Thyroid gland (tissue), 4 donors: ENCODE data around the gene NAV2. TPM values are rescaled to one million over a fixed set of nuclear protein-coding genes. Genes with fewer than 3 reads are reported as not detected.

Source experiments
- DNase-seq, 2 donors: peaks; one replicate each; pipeline ENCODE4 v3.0.0-alpha.2; 2019
- H3K27ac ChIP-seq, 3 donors: fragments of 200-600 bp; sonication (generic); 1 replicate in 2 of 3; 2 replicates in 1 of 3; pipeline ENCODE4 v1.5.1; 2016 to 2019; ENCODE audit warnings: mild to moderate bottlenecking in 1 of 3, moderate library complexity in 1 of 3
- H3K27me3 ChIP-seq: fragments of 200-600 bp; sonication (generic); one replicate; pipeline ENCODE4 v1.5.1; 2019
- H3K36me3 ChIP-seq, 2 donors: fragments of 200-600 bp; sonication (generic); one replicate each; pipeline ENCODE4 v1.5.1; 2016 to 2019
- H3K4me1 ChIP-seq, 2 donors: fragments of 200-600 bp; sonication (generic); one replicate each; pipeline ENCODE4 v1.5.1; 2017 to 2019
- H3K4me3 ChIP-seq, 3 donors: fragments of 200-600 bp; sonication (generic); replicated peaks in 1 of 3; 1 replicate in 2 of 3; 2 replicates in 1 of 3; pipeline ENCODE4 v1.5.1; 2016; ENCODE audit warnings: mild to moderate bottlenecking in 1 of 3
- H3K9me3 ChIP-seq: fragments of 200-600 bp; sonication (generic); one replicate; pipeline ENCODE4 v1.5.1; 2017
- CTCF ChIP-seq, 6 experiments: fragments of 200-600 bp in 3 of 6; fragments of 450-650 bp in 3 of 6; sonication (generic) in 3 of 6; IDR thresholded peaks; one replicate each; pipeline ENCODE4 v1.5.1; 2016 to 2019; ENCODE audit warnings: antibody characterized with exemption in 6 of 6, mild to moderate bottlenecking in 2 of 6, inconsistent platforms in 1 of 6, moderate library complexity in 1 of 6
- POLR2A ChIP-seq, 2 donors: fragments of 450-650 bp; IDR thresholded peaks; one replicate each; pipeline ENCODE4 v1.6.1; 2017; ENCODE audit warnings: antibody characterized with exemption in 2 of 2, mild to moderate bottlenecking in 2 of 2, moderate library complexity in 1 of 2
- WGBS, 2 donors: methylation state at CpG; one replicate each; pipeline ENCODE4 v1.1.5; 2017; 5-methylcytosine and 5-hydroxymethylcytosine counted together
- intact Hi-C: fragments of 100-400 bp; cut with DNase I; formaldehyde crosslinking; loops from one replicate; pipeline ENCODE4 v1.15.1; 2023
- total RNA-seq, 4 donors: library from RNA; depleted of rRNA; stranded (reverse); fragments of >200 nt; gene quantifications; one replicate each; pipeline ENCODE4 v1.2.3, GENCODE V29; 2016

The NAV2 gene
- total RNA-seq, 4 donors from 2014 or later = 34.8 to 88.6 (median 54.5) TPM

GRCh38 chr11:19735157-19735908 is 22.7 kb downstream of the NAV2 start:
- Histone ChIP-seq H3K36me3 (no peaks in the 10 kb centered on the region), H3K27me3 (no peaks in the 10 kb centered on the region), H3K4me1 (peaks cover 10 to 60% of the 10 kb centered on the region in 2 donors), H3K9me3 (no peaks in the 10 kb centered on the region), H3K4me3 (no peak overlapping the region), H3K27ac (peak overlapping the region in 2 of 3 donors; percentile 20 to 91)
- TF ChIP-seq CTCF (IDR thresholded peaks at IDR 0.05) (peak in 1 of 6 experiments; percentile 22), POLR2A (IDR thresholded peaks at IDR 0.05) (no peak)
- intact Hi-C loops = no loop called here
- no peak for DNase-seq
- WGBS, 2 donors = 81 to 88% methylated on average over 7 of the region's 7 CpGs

DNA sequence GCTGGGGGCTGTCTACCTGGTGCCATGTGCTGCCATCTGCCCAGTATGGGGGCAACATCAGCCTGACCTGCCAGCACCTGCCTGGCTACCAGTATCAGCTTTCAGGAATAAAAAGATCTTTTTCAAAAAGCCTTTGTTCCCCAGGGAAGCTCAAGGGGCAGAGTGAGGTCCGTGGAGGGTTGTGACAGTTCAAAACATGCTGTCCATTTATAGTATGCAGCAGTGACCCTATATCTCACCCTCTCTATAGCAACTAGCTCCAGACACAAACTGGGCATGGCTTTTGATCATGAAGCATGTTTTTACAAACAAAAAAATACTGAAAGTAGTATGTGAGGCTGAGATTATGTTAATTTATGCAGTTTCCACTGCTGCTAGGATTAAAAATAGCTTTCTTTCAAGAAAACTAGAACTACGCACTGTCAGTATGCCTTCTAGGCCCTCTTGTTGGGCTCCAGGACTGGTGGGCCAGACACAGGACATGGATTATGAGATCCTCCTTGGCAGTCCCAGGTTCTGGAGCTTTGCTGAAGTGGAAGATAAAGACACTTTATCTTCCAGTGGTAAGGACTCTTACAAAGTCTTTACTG is 23.4 kb downstream of the NAV2 start:
- WGBS, 2 donors = 74 to 82% methylated on average over 2 of the region's 2 CpGs

DNA sequence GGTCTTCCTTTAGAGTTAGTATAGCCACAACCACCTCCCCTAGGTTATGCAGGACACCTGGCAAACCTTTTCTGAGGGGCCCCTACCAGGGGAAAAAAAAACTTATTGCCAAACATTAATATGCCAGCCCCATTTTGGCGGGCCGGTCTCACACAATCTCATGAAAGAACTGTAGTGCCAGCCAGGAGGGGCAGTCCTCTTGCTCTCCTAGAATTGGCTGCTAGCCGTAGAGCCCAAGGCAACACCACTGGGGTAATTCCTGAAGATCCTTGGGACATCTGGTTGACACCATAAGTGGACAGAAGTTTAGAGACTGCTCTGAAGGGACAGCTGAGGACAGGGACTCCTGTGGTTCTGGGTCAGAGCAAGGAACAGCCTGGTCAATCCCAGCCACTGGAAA is 24.2 kb downstream of the NAV2 start:
- Histone ChIP-seq H3K27me3 (no peaks in the 10 kb centered on the region), H3K27ac (peak overlapping the region in 2 of 3 donors; percentile 17 to 91), H3K36me3 (no peaks in the 10 kb centered on the region), H3K9me3 (no peaks in the 10 kb centered on the region), H3K4me1 (peaks cover 16 to 74% of the 10 kb centered on the region in 2 donors), H3K4me3 (no peak overlapping the region)
- no peak for TF ChIP-seq POLR2A (IDR thresholded peaks at IDR 0.05)
- TF ChIP-seq CTCF (IDR thresholded peaks at IDR 0.05) = no peak
- DNase-seq = no peak
- intact Hi-C loops = no loop called here
- WGBS, 2 donors = 97 to 98% methylated on average over 3 of the region's 3 CpGs

More for the DNA sequence above, 23.4 kb downstream of the NAV2 start:
- no peak for DNase-seq
- no peak overlapping the region for H3K4me3 ChIP-seq
- H3K9me3 ChIP-seq = no peaks in the 10 kb centered on the region
- peak overlapping the region; percentile 17 to 91 (median 34) for H3K27ac ChIP-seq
- peaks cover 16 to 67% of the 10 kb centered on the region in 2 donors for H3K4me1 ChIP-seq
- H3K36me3 ChIP-seq = no peaks in the 10 kb centered on the region
- intact Hi-C loops = no loop called here
- TF ChIP-seq POLR2A (IDR thresholded peaks at IDR 0.05) (no peak), CTCF (IDR thresholded peaks at IDR 0.05) (no peak)
- no peaks in the 10 kb centered on the region for H3K27me3 ChIP-seq

- intact Hi-C loops = no loop called here
- peaks cover 16 to 81% of the 10 kb centered on the region in 2 donors for H3K4me1 ChIP-seq
- no peaks in the 10 kb centered on the region for H3K36me3 ChIP-seq
- H3K27me3 ChIP-seq = no peaks in the 10 kb centered on the region
- H3K4me3 ChIP-seq = no peak overlapping the region
- 62 to 74% methylated on average over 4 of the region's 4 CpGs for WGBS, 2 donors
- TF ChIP-seq CTCF (IDR thresholded peaks at IDR 0.05) (no peak), POLR2A (IDR thresholded peaks at IDR 0.05) (no peak)
- H3K27ac ChIP-seq = peak overlapping the region in 1 of 3 donors; percentile 91
- no peak for DNase-seq
- no peaks in the 10 kb centered on the region for H3K9me3 ChIP-seq
Observed at GRCh38 chr11:19737575-19737974, 24.9 kb downstream of the NAV2 start.

DNA sequence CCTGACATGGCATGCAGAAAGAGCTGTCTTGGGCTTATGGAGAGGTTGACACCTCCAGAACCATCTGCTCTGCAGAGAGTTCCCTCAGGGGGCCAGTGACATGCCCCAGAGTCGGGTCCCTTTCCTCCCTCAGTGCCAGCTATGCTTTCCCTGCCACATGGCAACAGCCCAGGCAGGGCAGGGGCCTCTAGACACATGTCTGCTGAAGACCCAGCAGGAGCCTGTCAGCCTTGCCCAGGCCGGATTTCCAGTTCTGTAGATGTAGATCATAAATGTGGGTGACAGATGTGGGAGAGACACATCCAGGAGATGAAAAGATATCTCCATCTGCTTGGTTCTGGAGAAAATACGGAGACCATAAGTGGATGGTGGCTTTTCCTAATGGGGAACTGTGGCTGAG is 25.5 kb downstream of the NAV2 start:
- H3K4me1 ChIP-seq = peaks cover 16 to 82% of the 10 kb centered on the region in 2 donors
- peak overlapping the region in 2 of 3 donors; percentile 85 to 91 for H3K27ac ChIP-seq
- no peaks in the 10 kb centered on the region for H3K27me3 ChIP-seq
- no peak overlapping the region for H3K4me3 ChIP-seq
- WGBS, 2 donors = 50 to 53% methylated on average over 2 to 3 of the region's 3 CpGs
- no peaks in the 10 kb centered on the region for H3K36me3 ChIP-seq
- TF ChIP-seq POLR2A (IDR thresholded peaks at IDR 0.05) = no peak
- no peak for TF ChIP-seq CTCF (IDR thresholded peaks at IDR 0.05)
- H3K9me3 ChIP-seq = no peaks in the 10 kb centered on the region
- no peak for DNase-seq
- intact Hi-C loops = no loop called here
